ENCODE results near the gene GID8. TPM values are rescaled to one million over a fixed set of nuclear protein-coding genes. Genes with fewer than 3 reads are reported as not detected.

Gene GID8
- total and polyA plus RNA-seq, 2 donors (not counting 1 experiment from before 2014, with no cell fraction given): 12.4 to 47.4 TPM

DNA sequence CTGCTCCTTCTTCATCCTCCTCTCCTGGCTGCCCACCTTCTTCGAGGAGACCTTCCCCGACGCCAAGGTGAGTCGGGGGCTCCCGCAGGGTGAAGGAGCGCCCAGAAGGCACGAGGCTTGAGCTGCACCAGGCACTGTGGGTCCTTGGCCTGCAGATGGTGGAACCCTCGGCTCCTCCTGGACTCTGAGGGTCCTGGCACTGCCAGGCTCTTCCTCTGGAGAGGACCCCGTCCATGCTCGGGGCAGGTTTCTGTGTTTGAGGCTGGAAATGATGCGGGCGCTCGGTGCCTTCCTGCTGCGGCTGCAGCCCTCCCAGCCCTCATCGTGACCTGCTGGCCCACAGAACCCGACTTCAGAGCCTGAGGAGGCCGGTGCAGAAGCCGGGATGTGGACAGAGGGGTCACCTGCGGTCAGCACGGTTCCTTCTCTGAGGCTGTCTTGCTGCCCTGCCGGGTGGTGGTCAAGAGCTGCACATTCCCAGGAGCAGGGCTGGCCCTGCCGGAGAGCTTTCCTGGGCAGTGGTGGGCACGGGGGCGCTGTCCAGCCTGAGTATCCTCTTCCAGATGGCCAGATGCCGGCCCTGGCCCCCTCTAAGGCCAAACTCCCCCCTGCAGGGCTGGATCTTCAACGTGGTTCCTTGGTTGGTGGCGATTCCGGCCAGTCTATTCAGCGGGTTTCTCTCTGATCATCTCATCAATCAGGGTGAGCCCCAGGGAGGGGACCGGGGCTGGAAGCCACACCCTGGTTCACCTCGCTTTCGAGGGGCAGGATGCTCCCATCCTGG lies 25.9 kb downstream of the GID8 start:
- no peaks in the 10 kb centered on the region for H3K27me3 Mint-ChIP-seq
- Histone ChIP-seq H3K9me3 (ENCODE audit: control extremely low read depth in 1 of 3, control insufficient read depth in 2 of 3, insufficient read depth in 1 of 3, low read length in 2 of 3) (no peaks in the 10 kb centered on the region), H3K9ac (ENCODE audit: low read length) (no peak overlapping the region), H4K20me1 (ENCODE audit: control insufficient read depth, insufficient read depth, low read length, poor library complexity, severe bottlenecking) (peaks cover 36% of the 10 kb centered on the region), H3K27me3 (replicated peaks in 1 of 4; ENCODE audit: control extremely low read depth in 1 of 4, control insufficient read depth in 3 of 4, insufficient read depth in 4 of 4, low read length in 3 of 4) (no peaks in the 10 kb centered on the region), H3K27ac (ENCODE audit: low read length in 2 of 2) (no peak overlapping the region), H3K79me2 (ENCODE audit: control insufficient read depth, insufficient read depth, low read length) (peaks cover 23% of the 10 kb centered on the region), H3K4me1 (ENCODE audit: control insufficient read depth in 2 of 2, insufficient read depth in 2 of 2, low read length in 2 of 2) (peaks cover 7 to 11% of the 10 kb centered on the region in 2 donors), H3K4me2 (replicated peaks; ENCODE audit: low read depth, low read length, poor library complexity, severe bottlenecking) (no peak overlapping the region), H3K4me3 (ENCODE audit: control extremely low read depth in 1 of 5, extremely low read depth in 1 of 5, insufficient read depth in 1 of 5, low read depth in 2 of 5, low read length in 4 of 5) (no peak overlapping the region), H2AFZ (ENCODE audit: insufficient read depth, low read depth, low read length, poor library complexity, severe bottlenecking) (no peak overlapping the region), H3K36me3 (replicated peaks in 1 of 2; ENCODE audit: control extremely low read depth in 1 of 2, control insufficient read depth in 1 of 2, extremely low read depth in 1 of 2, insufficient read depth in 2 of 2, low read length in 1 of 2) (peaks cover 0 to 41% of the 10 kb centered on the region in 2 experiments)
- TF ChIP-seq EZH2 (IDR thresholded peaks at IDR 0.05; ENCODE audit: borderline replicate concordance, insufficient read depth, low read depth, low read length, poor library complexity, severe bottlenecking): no peak
- TF ChIP-seq, protein P1, sequence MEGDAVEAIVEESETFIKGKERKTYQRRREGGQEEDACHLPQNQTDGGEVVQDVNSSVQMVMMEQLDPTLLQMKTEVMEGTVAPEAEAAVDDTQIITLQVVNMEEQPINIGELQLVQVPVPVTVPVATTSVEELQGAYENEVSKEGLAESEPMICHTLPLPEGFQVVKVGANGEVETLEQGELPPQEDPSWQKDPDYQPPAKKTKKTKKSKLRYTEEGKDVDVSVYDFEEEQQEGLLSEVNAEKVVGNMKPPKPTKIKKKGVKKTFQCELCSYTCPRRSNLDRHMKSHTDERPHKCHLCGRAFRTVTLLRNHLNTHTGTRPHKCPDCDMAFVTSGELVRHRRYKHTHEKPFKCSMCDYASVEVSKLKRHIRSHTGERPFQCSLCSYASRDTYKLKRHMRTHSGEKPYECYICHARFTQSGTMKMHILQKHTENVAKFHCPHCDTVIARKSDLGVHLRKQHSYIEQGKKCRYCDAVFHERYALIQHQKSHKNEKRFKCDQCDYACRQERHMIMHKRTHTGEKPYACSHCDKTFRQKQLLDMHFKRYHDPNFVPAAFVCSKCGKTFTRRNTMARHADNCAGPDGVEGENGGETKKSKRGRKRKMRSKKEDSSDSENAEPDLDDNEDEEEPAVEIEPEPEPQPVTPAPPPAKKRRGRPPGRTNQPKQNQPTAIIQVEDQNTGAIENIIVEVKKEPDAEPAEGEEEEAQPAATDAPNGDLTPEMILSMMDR (IDR thresholded peaks at IDR 0.05): no peak
- H3K9me3 Mint-ChIP-seq (ENCODE audit: insufficient read depth): no peaks in the 10 kb centered on the region
- ChIA-PET POLR2A (interaction anchor here (1.4 kb wide), 1 partner anchor 9 kb away, joined by 4 read pairs; no protein-coding TSS in a partner anchor), CTCF (interaction anchor here (1.2 to 1.4 kb wide), 2 partner anchors 9 to 66 kb away, joined by 3 to 4 read pairs; no protein-coding TSS in a partner anchor)
- H3K27ac Mint-ChIP-seq: no peak overlapping the region
- H3K4me3 Mint-ChIP-seq: no peak overlapping the region
- ATAC-seq (ENCODE audit: low read depth) (no peak), DNase-seq (no peak)
- H3K4me1 Mint-ChIP-seq: peaks cover 12% of the 10 kb centered on the region
- 95% methylated on average over 32 of the region's 32 CpGs for WGBS (ENCODE audit: insufficient coverage)
- intact Hi-C loops (cut with micrococcal nuclease): no loop called here

DNA sequence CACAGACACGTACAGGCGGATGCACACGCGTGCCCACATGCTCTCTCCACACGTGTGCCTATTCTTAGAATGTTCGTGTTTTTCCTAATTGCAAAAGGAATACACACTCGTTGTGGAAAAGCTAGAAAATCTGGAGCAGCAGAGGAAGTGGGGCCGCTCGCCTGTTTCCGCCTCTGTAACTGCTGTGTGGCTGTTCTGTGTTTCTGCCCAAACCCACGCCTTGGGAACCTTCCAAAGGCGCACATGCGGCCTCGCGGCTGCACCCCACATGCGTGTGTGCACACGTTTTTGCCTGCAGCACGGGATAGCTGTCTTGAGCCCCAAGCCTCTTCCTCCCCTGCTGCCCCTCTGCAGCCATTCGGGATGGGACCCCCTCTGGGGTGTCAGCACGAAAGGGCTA lies 26.8 kb downstream of the GID8 start:
- Histone ChIP-seq H3K79me2 (ENCODE audit: control insufficient read depth, insufficient read depth, low read length) (peaks cover 16% of the 10 kb centered on the region), H3K9me3 (ENCODE audit: control extremely low read depth in 1 of 3, control insufficient read depth in 2 of 3, insufficient read depth in 1 of 3, low read length in 2 of 3) (no peaks in the 10 kb centered on the region), H3K4me1 (ENCODE audit: control insufficient read depth in 2 of 2, insufficient read depth in 2 of 2, low read length in 2 of 2) (peaks cover 2% of the 10 kb centered on the region in 2 donors), H3K4me2 (replicated peaks; ENCODE audit: low read depth, low read length, poor library complexity, severe bottlenecking) (no peak overlapping the region), H3K27ac (ENCODE audit: low read length in 2 of 2) (no peak overlapping the region), H4K20me1 (ENCODE audit: control insufficient read depth, insufficient read depth, low read length, poor library complexity, severe bottlenecking) (peaks cover 27% of the 10 kb centered on the region), H3K36me3 (replicated peaks in 1 of 2; ENCODE audit: control extremely low read depth in 1 of 2, control insufficient read depth in 1 of 2, extremely low read depth in 1 of 2, insufficient read depth in 2 of 2, low read length in 1 of 2) (peaks cover 0 to 41% of the 10 kb centered on the region in 2 experiments), H3K4me3 (ENCODE audit: control extremely low read depth in 1 of 5, extremely low read depth in 1 of 5, insufficient read depth in 1 of 5, low read depth in 2 of 5, low read length in 4 of 5) (no peak overlapping the region), H3K9ac (ENCODE audit: low read length) (no peak overlapping the region), H2AFZ (ENCODE audit: insufficient read depth, low read depth, low read length, poor library complexity, severe bottlenecking) (no peak overlapping the region), H3K27me3 (replicated peaks in 1 of 4; ENCODE audit: control extremely low read depth in 1 of 4, control insufficient read depth in 3 of 4, insufficient read depth in 4 of 4, low read length in 3 of 4) (no peaks in the 10 kb centered on the region)
- Mint-ChIP-seq H3K9me3 (ENCODE audit: insufficient read depth) (no peaks in the 10 kb centered on the region), H3K4me1 (peaks cover 4% of the 10 kb centered on the region), H3K4me3 (no peak overlapping the region), H3K27ac (no peak overlapping the region), H3K27me3 (no peaks in the 10 kb centered on the region)
- ChIA-PET CTCF (interaction anchor here (0.6 to 1.4 kb wide), 2 partner anchors 44 to 67 kb away, joined by 3 read pairs; no protein-coding TSS in a partner anchor), POLR2A (interaction anchor here (1.4 kb wide), 1 partner anchor 10 kb away, joined by 4 read pairs; no protein-coding TSS in a partner anchor)
- no peak for TF ChIP-seq EZH2 (IDR thresholded peaks at IDR 0.05; ENCODE audit: borderline replicate concordance, insufficient read depth, low read depth, low read length, poor library complexity, severe bottlenecking)
- TF ChIP-seq, protein P1 (IDR thresholded peaks at IDR 0.05): no peak
- intact Hi-C loops (cut with micrococcal nuclease): no loop called here
- DNase-seq: no peak
- WGBS (ENCODE audit: insufficient coverage): 66% methylated on average over 20 of the region's 20 CpGs
- ATAC-seq (ENCODE audit: low read depth): no peak
